ENCODE results near the gene MPO.

Gene MPO

DNA sequence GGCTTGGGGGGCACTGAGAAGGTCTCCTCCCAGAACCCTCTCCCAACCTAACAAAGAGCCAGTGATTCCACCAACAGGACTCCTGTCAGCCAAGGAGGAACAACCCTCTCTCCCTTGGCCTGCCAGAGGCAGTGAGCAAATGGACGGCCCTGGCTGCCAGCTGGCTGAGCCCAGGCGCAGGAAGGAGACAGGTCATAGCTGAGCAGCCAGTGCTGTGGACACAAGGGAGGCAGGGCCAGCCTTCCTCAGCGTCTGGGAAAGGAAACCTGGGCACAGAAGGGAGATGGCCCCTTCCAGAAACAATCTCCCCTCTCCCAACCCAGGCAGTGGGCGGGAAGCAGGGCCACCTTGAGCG, 2.1 kb downstream of the MPO start:
- no peak for FAIRE-seq

GRCh38 chr17:58277802-58278595, 2.7 kb downstream of the MPO start:
- FAIRE-seq: no peak

- no peak for FAIRE-seq
These were observed 3.5 kb downstream of the MPO start for GRCh38 chr17:58277107-58277801.

- FAIRE-seq: no peak
These were observed 4.3 kb downstream of the MPO start for GRCh38 chr17:58276423-58276822.

DNA sequence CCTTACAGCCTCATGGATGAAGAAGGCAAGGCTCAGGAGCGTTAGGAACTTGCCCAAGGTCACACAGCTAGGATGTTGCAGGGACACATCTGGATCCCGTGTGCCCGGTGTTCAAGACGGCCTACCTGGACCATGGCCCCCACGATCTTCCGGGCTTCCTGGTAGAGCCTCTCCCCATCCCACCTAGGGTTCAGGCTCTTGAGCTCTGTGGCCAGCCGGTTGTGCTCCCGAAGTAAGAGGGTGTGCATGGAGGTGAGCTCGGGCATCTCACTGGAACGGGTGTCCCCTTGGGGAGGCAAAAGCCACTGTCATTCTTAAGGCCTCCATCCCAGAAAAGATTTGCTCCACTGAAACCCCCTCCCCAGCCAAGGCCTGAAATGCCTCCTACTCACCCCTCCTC, 5.3 kb downstream of the MPO start:
- no peak for FAIRE-seq

- FAIRE-seq: no peak
These were observed 7.2 kb downstream of the MPO start for GRCh38 chr17:58273453-58274104.

GRCh38 chr17:58272367-58273280, 8.1 kb downstream of the MPO start:
- no peak for FAIRE-seq

DNA sequence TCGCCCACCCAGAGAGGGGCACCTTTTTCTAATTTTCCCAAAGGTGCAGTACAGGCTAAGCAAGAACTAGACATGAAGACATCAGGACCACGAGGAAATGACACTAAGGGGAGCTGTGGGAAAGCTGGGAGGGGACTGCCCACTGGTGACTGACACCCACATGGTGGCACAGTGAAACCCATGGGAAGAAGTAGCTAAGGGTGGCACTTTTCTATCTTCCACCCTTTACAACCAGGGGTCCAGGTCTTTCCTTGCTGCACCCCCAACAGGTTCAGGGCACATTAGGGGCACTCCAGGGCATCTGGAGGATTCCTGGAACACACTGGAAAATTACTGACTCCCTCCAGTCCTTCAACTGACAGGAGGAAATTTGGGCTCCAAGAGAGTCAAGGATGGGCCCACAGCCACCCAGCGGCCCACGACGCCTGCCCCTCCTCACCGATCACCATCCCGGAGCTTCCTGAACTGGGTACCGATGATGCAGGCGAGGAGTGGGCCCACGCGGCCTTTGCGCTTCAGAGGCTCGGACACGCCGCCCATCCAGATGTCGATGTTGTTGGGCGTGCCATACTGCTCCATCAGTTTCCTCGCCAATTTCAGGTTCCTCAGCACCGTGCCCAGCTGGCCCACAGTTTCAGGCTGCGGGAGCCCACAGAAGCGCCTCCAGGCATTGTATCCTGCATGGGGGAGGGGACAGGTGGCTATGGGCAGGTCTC, 9.4 kb downstream of the MPO start:
- no peak for FAIRE-seq

- no peak for FAIRE-seq
These were observed 10.1 kb downstream of the MPO start for GRCh38 chr17:58270476-58271215.

DNA sequence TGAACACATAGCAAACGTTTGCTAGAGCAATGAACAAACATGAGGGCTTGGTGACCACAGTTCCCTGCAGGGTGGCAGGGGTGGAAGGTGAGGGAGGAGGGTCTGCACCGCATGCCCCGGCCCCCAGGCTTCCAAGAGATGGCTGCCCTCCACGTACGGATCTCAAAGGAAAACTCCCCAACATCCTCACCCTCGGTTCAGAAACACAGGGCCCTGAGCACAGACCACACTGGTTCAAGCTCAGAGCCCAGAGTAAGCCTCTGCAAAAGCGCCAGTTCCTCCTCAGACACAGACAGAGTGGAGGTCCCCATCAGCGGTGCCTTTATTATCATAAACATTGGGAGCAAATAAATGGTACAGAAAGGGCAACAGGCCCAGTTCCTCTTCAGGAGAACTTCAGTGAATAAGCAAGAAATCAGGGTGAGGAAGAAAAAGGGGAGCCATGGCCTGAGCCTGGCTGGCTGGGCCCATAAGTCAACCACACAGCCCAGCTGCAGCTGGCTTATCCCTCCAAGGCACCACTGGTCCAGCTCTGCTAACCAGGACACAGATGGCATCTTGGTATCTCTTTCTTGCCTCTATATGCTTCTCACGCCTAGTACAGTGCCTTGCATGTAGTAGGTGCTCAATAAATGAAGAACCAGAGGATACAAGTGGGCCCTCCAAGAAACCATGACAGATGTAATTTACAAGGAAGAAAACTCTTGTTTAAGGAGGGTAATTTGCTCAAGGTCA, 11.0 kb downstream of the MPO start:
- no peak for FAIRE-seq

DNA sequence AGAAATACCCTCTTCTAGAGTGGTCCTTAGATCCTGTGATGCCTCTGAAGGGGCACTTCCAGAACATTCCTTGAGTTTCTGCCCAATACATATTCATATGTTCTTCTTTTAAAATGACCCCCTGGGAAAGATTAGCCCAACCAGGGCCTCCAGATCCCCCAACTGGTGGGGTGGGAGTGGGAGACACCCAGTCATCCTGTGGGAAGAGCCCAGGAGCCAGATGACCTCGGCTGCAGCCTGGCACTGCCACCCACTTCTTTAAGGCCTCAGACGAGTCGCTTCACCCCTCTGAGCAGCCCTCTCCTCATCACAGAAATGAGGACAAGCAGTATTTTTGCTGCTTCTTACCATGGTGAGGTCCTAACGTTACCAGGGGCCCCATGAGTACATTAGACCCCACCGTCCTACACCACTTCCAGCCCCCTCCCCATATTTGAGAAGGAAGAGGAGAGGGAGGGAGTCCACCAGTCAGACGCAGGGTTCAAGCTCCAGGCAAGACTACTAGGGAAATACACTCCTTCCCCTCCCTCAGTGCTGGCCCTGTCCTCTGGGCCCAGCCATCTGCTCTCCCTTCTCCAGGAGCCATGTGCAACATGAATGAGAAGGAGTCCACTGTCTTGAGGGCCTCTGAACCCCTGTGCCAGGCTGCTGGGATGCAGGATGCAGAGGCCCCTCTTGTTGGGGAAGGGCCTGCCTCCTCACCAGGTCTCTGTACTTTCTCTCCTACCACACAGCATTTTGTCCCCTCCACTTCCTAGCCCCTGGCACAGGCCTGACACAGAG, 11.8 kb downstream of the MPO start:
- no peak for FAIRE-seq

- no peak for FAIRE-seq
These were observed 12.4 kb downstream of the MPO start for GRCh38 chr17:58268326-58268725.

- FAIRE-seq: no peak
These were observed 13.1 kb downstream of the MPO start for GRCh38 chr17:58267347-58268324.

- FAIRE-seq: no peak
These were observed 14.5 kb downstream of the MPO start for GRCh38 chr17:58265902-58266875.

DNA sequence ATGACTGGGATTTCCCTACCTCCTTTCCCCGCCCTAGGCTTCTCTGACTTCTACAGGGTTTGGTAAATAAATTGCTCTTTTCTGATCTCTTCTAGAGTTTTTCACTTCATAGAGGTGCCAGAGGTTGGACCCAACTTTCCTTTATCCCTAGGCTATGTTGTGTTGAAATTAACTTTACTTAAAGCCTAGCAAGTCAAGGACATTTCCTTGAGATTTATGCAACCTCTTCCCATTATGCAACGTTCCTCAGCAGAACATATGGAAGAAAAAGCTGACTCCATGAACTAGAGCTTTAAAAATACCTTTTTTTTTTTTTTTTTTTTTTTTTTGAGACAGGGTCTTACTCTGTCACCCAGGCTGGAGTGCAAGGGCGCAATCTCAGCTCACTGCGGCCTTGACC, 15.5 kb downstream of the MPO start:
- no peak for FAIRE-seq

DNA sequence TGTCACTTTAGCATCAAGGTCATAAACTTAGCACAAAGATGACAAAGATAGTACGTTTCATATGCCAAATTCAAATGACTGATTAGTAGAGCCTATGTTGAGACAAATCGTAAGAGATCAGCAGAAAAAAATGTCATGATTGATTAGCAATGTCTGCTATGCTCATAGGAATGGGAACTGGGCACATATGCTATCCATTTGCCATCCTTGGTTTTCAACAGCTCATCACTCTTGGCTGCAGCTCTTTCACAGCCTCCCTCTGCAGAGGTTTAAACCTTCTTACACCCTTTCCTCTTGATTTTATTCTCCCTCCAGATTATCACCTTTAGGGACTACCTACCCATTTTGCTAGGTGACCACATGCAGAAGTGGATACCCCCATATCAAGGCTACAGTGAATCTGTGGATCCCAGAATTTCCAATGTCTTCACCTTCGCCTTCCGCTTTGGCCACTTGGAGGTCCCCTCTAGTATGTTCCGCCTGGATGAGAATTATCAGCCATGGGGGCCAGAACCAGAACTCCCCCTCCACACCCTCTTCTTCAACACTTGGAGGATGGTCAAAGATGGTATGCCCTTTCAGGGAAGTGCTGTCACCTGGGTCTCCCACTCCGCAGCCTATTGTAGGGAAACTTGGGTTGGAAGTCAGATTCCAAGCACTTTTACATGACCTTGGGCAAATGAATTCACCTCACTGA, 16.2 kb downstream of the MPO start:
- FAIRE-seq: no peak

GRCh38 chr17:58263773-58264172, 17.0 kb downstream of the MPO start:
- FAIRE-seq: no peak

Measured in A204.1 (cell line).